SK-N-SH (cell line): ENCODE data around the gene TCFL5. TPM values are rescaled to one million over a fixed set of nuclear protein-coding genes. Genes with fewer than 3 reads are reported as not detected.

Source experiments
- CTCF ChIA-PET: fragments of 300-600, 350-600 bp; formaldehyde crosslinking; extraction: SDS; loops from one replicate; lab custom pipeline; 2021; lab: Yijun Ruan, JAX
- POLR2A ChIA-PET: fragments of 350-600 bp; sonication (Branson Sonifier 250); formaldehyde crosslinking; extraction: SDS; loops from one replicate; lab custom pipeline; 2020; ENCODE audit warnings: antibody characterized with exemption, inconsistent platforms; lab: Yijun Ruan, JAX
- DNase-seq: peaks from one replicate; pipeline ENCODE4 v3.0.0; 2012
- H2AFZ ChIP-seq: fragments of 200-600 bp; sonication (generic); 2 replicates; pipeline ENCODE4 v1.8.1; 2016; ENCODE audit warnings: antibody characterized with exemption, mild to moderate bottlenecking, low read depth
- H3F3A ChIP-seq: fragments of 200-600 bp; sonication (generic); replicated peaks from 2 replicates; pipeline ENCODE3; 2016; ENCODE audit warnings: antibody characterized with exemption, mild to moderate bottlenecking; ENCODE audit not compliant: insufficient read depth
- H3K27ac ChIP-seq, 2 experiments: fragments of 200-500 bp in 1 of 2; fragments of 200-600 bp in 1 of 2; sonication (Bioruptor generic) in 1 of 2; sonication (generic), shearing (Covaris generic) in 1 of 2; 2 replicates each; pipeline versions ENCODE4 v1.5.1 to v1.6.1; 2014 to 2016; ENCODE audit warnings: low read depth in 2 of 2, inconsistent platforms in 1 of 2, low read length in 1 of 2, mild to moderate bottlenecking in 1 of 2, mixed read lengths in 1 of 2
- H3K27me3 ChIP-seq: fragments of 200-600 bp; sonication (generic), shearing (Covaris generic); 2 replicates; pipeline ENCODE4 v1.6.1; 2016; ENCODE audit warnings: mixed run types; ENCODE audit not compliant: insufficient read depth
- H3K36me3 ChIP-seq, 2 experiments: fragments of 200-500 bp in 1 of 2; fragments of 200-600 bp in 1 of 2; sonication (Bioruptor generic) in 1 of 2; sonication (generic) in 1 of 2; replicated peaks in 1 of 2; 2 replicates each; pipeline versions ENCODE3 to v1.5.1; 2014 to 2016; ENCODE audit warnings: low read length in 1 of 2, mild to moderate bottlenecking in 1 of 2; ENCODE audit not compliant: insufficient read depth in 2 of 2, control insufficient read depth in 1 of 2
- H3K4me1 ChIP-seq, 2 experiments: fragments of 200-500 bp in 1 of 2; fragments of 200-600 bp in 1 of 2; sonication (Bioruptor generic) in 1 of 2; sonication (generic), shearing (Covaris generic) in 1 of 2; 2 replicates each; pipeline versions ENCODE4 v1.5.1 to v1.6.1; 2014 to 2016; ENCODE audit warnings: low read depth in 1 of 2, low read length in 1 of 2, mixed run types in 1 of 2; ENCODE audit not compliant: insufficient read depth in 2 of 2, control insufficient read depth in 1 of 2
- H3K4me2 ChIP-seq: fragments of 200-600 bp; sonication (generic), shearing (Covaris generic); 2 replicates; pipeline ENCODE4 v1.6.1; 2017; ENCODE audit warnings: mixed run types
- H3K4me3 ChIP-seq, 2 experiments: fragments of 200-500 bp in 1 of 2; fragments of 200-600 bp in 1 of 2; sonication (Bioruptor generic) in 1 of 2; sonication (generic), shearing (Covaris generic) in 1 of 2; 2 replicates each; pipeline versions ENCODE4 v1.5.1 to v1.8.1; 2014 to 2016; ENCODE audit warnings: low read depth in 2 of 2, inconsistent platforms in 1 of 2, low read length in 1 of 2, mild to moderate bottlenecking in 1 of 2, mixed read lengths in 1 of 2, moderate library complexity in 1 of 2
- H3K79me2 ChIP-seq: fragments of 200-600 bp; sonication (generic); 2 replicates; pipeline ENCODE4 v1.8.1; 2017; ENCODE audit warnings: mild to moderate bottlenecking; ENCODE audit not compliant: insufficient read depth
- H3K9ac ChIP-seq: fragments of 200-600 bp; sonication (generic); 2 replicates; pipeline ENCODE4 v1.6.1; 2017; ENCODE audit warnings: mixed run types
- H3K9me2 ChIP-seq: fragments of 200-600 bp; sonication (generic); 2 replicates; pipeline ENCODE4 v1.6.1; 2017; ENCODE audit warnings: mixed run types
- H3K9me3 ChIP-seq: fragments of 200-600 bp; sonication (generic); 2 replicates; pipeline ENCODE4 v1.6.1; 2017; ENCODE audit warnings: mixed run types, mild to moderate bottlenecking, moderate library complexity
- H4K20me1 ChIP-seq: fragments of 200-600 bp; sonication (generic); 2 replicates; pipeline ENCODE4 v1.6.1; 2017; ENCODE audit warnings: mild to moderate bottlenecking, mixed run types; ENCODE audit not compliant: insufficient read depth
- GATA2 ChIP-seq: sonication (generic); formaldehyde crosslinking; IDR thresholded peaks from 2 replicates; pipeline ENCODE4 v1.5.0; 2020; ENCODE audit warnings: mild to moderate bottlenecking, missing genetic modification reagents
- MXI1 ChIP-seq: IDR thresholded peaks from 2 replicates; pipeline ENCODE4 v1.6.1; 2012; ENCODE audit warnings: mild to moderate bottlenecking, low read depth, low read length, improper control_type of control experiment
- POLR2AphosphoS5 ChIP-seq: IDR thresholded peaks from 2 replicates; pipeline ENCODE4 v1.6.1; 2012; ENCODE audit warnings: low read depth, low read length
- RFX5 ChIP-seq: IDR thresholded peaks from 2 replicates; pipeline ENCODE4 v1.6.1; 2012; ENCODE audit warnings: mild to moderate bottlenecking, improper control_type of control experiment, low read length
- SMC3 ChIP-seq: IDR thresholded peaks from 2 replicates; pipeline ENCODE4 v1.6.1; 2012; ENCODE audit warnings: low read depth, low read length, improper control_type of control experiment
- USF1 ChIP-seq: IDR thresholded peaks from 2 replicates; pipeline ENCODE4 v1.4.0; 2012; ENCODE audit warnings: low read depth, borderline replicate concordance
- USF2 ChIP-seq: fragments of 150-350 bp; IDR thresholded peaks from 2 replicates; pipeline ENCODE4 v1.6.1; 2017; ENCODE audit warnings: antibody characterized with exemption, low read length, low read depth, borderline replicate concordance
- WGBS: methylation state at CpG from one replicate; pipeline ENCODE4 v1.1.6; 2017; ENCODE audit warnings: low lambda C conversion rate; 5-methylcytosine and 5-hydroxymethylcytosine counted together
- polyA plus RNA-seq, 3 experiments: library from polyadenylated mRNA; depleted of rRNA; stranded (reverse); fragments of >200 nt; gene quantifications; 2 replicates each; pipeline ENCODE4 v1.2.3, GENCODE V29; 2012

TCFL5 gene
- polyA plus RNA-seq, 1 of the 3 experiments (the other 2 are of a cell fraction), result 10.1 TPM

- peak; percentile 96 for DNase-seq
- peaks cover 26% of the 10 kb centered on the region for H4K20me1 ChIP-seq
- peaks cover 12% of the 10 kb centered on the region for H3F3A ChIP-seq
- CTCF ChIA-PET, result interaction anchor here (2.6 to 3.8 kb wide), 2 partner anchors 11 to 13 kb away, joined by 13 to 17 read pairs; no protein-coding TSS in a partner anchor
- H2AFZ ChIP-seq, result peak within 1 kb of the TSS; percentile 94
- no peaks in the 10 kb centered on the region for H3K27me3 ChIP-seq
- H3K9me2 ChIP-seq, result no peaks in the 10 kb centered on the region
- POLR2A ChIA-PET, result interaction anchor here (1.0 kb wide), 1 partner anchor 14 kb away, joined by 3 read pairs; no protein-coding TSS in a partner anchor
- H3K4me2 ChIP-seq, result peak within 1 kb of the TSS; percentile 96
- H3K4me1 ChIP-seq, result peaks cover 10 to 27% of the 10 kb centered on the region in 2 experiments; a peak in 2 of 4 replicates
- peaks cover 30% of the 10 kb centered on the region for H3K79me2 ChIP-seq
- peak within 1 kb of the TSS; percentile 33 to 67; a peak in 3 of 4 replicates for H3K27ac ChIP-seq
- no peaks in the 10 kb centered on the region for H3K9me3 ChIP-seq
- no peak for TF ChIP-seq GATA2 (CRISPR knock-in tag)
- TF ChIP-seq POLR2AphosphoS5, result peak; percentile 28; the same call in 1 of the 2 replicates
- no peak for TF ChIP-seq USF1
- TF ChIP-seq MXI1, result peak; percentile 53; the same call in 1 of the 2 replicates
- no peak for TF ChIP-seq USF2
- TF ChIP-seq SMC3, result no peak
- no peak for TF ChIP-seq RFX5
- 1% methylated on average over 13 of the region's 77 CpGs for WGBS
- peaks cover 22 to 32% of the 10 kb centered on the region in 2 experiments for H3K36me3 ChIP-seq
- peak within 1 kb of the TSS; percentile 80 for H3K9ac ChIP-seq
- peak within 1 kb of the TSS; percentile 85 to 92 for H3K4me3 ChIP-seq
Observed at GRCh38 chr20:62804627-62805154, 56.9 kb downstream of the TCFL5 start, which contains the start of gene OGFR. Gene OGFR, plus strand, starts transcription at chr20:62804835. Its CDS starts 25 bp downstream, at chr20:62804860.

- H2AFZ ChIP-seq, result peak overlapping the region; percentile 94
- H3K9ac ChIP-seq, result peak overlapping the region; percentile 41; the same call in 1 of the 2 replicates
- peaks cover 24 to 33% of the 10 kb centered on the region in 2 experiments for H3K36me3 ChIP-seq
Observed at GRCh38 chr20:62804021-62804626, 57.5 kb downstream of the TCFL5 start.

More at GRCh38 chr20:62804021-62804626, 57.5 kb downstream of the TCFL5 start:
- ChIA-PET CTCF (interaction anchor here (0.6 to 3.8 kb wide), 4 partner anchors 11 to 110 kb away, joined by 3 to 17 read pairs (median 8); no protein-coding TSS in a partner anchor), POLR2A (interaction anchor here (0.6 to 1.4 kb wide), 3 partner anchors 10 to 245 kb away, joined by 3 read pairs; no protein-coding TSS in a partner anchor)
- H3F3A ChIP-seq, result peaks cover 12% of the 10 kb centered on the region
- DNase-seq, result peak; percentile 64
- no peaks in the 10 kb centered on the region for H3K9me2 ChIP-seq
- peaks cover 25% of the 10 kb centered on the region for H4K20me1 ChIP-seq
- no peaks in the 10 kb centered on the region for H3K27me3 ChIP-seq
- H3K4me2 ChIP-seq, result peak overlapping the region; percentile 96; the same call in 1 of the 2 replicates
- H3K4me3 ChIP-seq, result peak overlapping the region; percentile 85 to 92
- H3K27ac ChIP-seq, result peak overlapping the region; percentile 33 to 67; a peak in 3 of 4 replicates
- peaks cover 10 to 27% of the 10 kb centered on the region in 2 experiments; a peak in 2 of 4 replicates for H3K4me1 ChIP-seq
- no peaks in the 10 kb centered on the region for H3K9me3 ChIP-seq
- no peak for TF ChIP-seq POLR2AphosphoS5
- 43% methylated on average over 12 of the region's 25 CpGs for WGBS
- peaks cover 30% of the 10 kb centered on the region for H3K79me2 ChIP-seq
